GM23338 (cell line): Measurements from ENCODE around the gene IVD. TPM values are rescaled to one million over a fixed set of nuclear protein-coding genes. Genes with fewer than 3 reads are reported as not detected.

Source experiments
- ATAC-seq: fragments of 200-7000 bp; cut with Tn5 transposase; 3 replicates; pipeline ENCODE4 v1.9.1; 2020
- DNase-seq: peaks from one replicate; pipeline ENCODE4 v3.0.0-alpha.2; 2015; ENCODE audit warnings: low spot score
- H2AFZ ChIP-seq: fragments of 200-600 bp; sonication (generic); 2 replicates; pipeline ENCODE4 v1.8.0; 2016; ENCODE audit warnings: antibody characterized with exemption, mild to moderate bottlenecking, moderate library complexity
- H3F3A ChIP-seq: fragments of 200-600 bp; sonication (generic); replicated peaks from 2 replicates; pipeline ENCODE4 v1.8.0; 2017; ENCODE audit warnings: antibody characterized with exemption, mixed run types, low read depth
- H3K27ac ChIP-seq: fragments of 200-600 bp; sonication (generic); 2 replicates; pipeline ENCODE4 v1.6.1; 2016; ENCODE audit warnings: low read depth
- H3K27me3 ChIP-seq: fragments of 200-600 bp; sonication (generic); 2 replicates; pipeline ENCODE4 v1.8.0; 2016; ENCODE audit warnings: mild to moderate bottlenecking, mixed run types, moderate library complexity; ENCODE audit not compliant: insufficient read depth
- H3K36me3 ChIP-seq: fragments of 200-600 bp; sonication (generic); 2 replicates; pipeline ENCODE4 v1.8.0; 2016; ENCODE audit warnings: mild to moderate bottlenecking; ENCODE audit not compliant: insufficient read depth
- H3K4me1 ChIP-seq: fragments of 200-600 bp; sonication (generic); 2 replicates; pipeline ENCODE4 v1.8.0; 2016; ENCODE audit warnings: mild to moderate bottlenecking, moderate library complexity; ENCODE audit not compliant: insufficient read depth
- H3K4me2 ChIP-seq: fragments of 200-600 bp; sonication (generic); 2 replicates; pipeline ENCODE4 v1.7.1; 2017; ENCODE audit warnings: mixed run types
- H3K4me3 ChIP-seq: fragments of 200-600 bp; sonication (generic); 2 replicates; pipeline ENCODE4 v1.6.1; 2016; ENCODE audit warnings: mixed run types
- H3K79me2 ChIP-seq: fragments of 200-600 bp; sonication (generic); replicated peaks from 2 replicates; pipeline ENCODE4 v1.8.0; 2017; ENCODE audit warnings: mild to moderate bottlenecking; ENCODE audit not compliant: insufficient read depth
- H3K9me2 ChIP-seq: fragments of 200-600 bp; sonication (generic); 2 replicates; pipeline ENCODE4 v1.8.0; 2017; ENCODE audit not compliant: insufficient read depth
- H4K20me1 ChIP-seq: fragments of 200-600 bp; sonication (generic); replicated peaks from 2 replicates; pipeline ENCODE4 v1.8.0; 2017; ENCODE audit warnings: mild to moderate bottlenecking; ENCODE audit not compliant: insufficient read depth
- H3K27ac Mint-ChIP-seq: 2 replicates; pipeline ENCODE4 v1.8.0; 2020; ENCODE audit warnings: inconsistent platforms, mild to moderate bottlenecking, moderate library complexity, mixed read lengths
- H3K27me3 Mint-ChIP-seq: 3 replicates; pipeline ENCODE4 v1.8.0; 2022; ENCODE audit warnings: low read depth, mild to moderate bottlenecking, moderate library complexity, mixed read lengths, inconsistent platforms; ENCODE audit not compliant: insufficient read depth, poor library complexity
- H3K36me3 Mint-ChIP-seq: 3 replicates; pipeline ENCODE4 v1.8.0; 2021; ENCODE audit warnings: low read depth, mild to moderate bottlenecking, inconsistent platforms, moderate library complexity, mixed read lengths
- H3K4me1 Mint-ChIP-seq: 3 replicates; pipeline ENCODE4 v1.8.0; 2020; ENCODE audit warnings: mild to moderate bottlenecking, inconsistent platforms, mixed read lengths
- H3K4me3 Mint-ChIP-seq: 3 replicates; pipeline ENCODE4 v1.8.0; 2021; ENCODE audit warnings: moderate library complexity, mild to moderate bottlenecking, inconsistent platforms, mixed read lengths
- H3K9me3 Mint-ChIP-seq: 3 replicates; pipeline ENCODE4 v1.8.0; 2020; ENCODE audit warnings: moderate library complexity, mild to moderate bottlenecking, inconsistent platforms, mixed read lengths
- CREB1 ChIP-seq: fragments of 250-450 bp; sonication (Bioruptor Pico); IDR thresholded peaks from 2 replicates; pipeline ENCODE4 v1.5.0; 2020; ENCODE audit warnings: low read depth, mild to moderate bottlenecking, moderate library complexity
- CTCF ChIP-seq, 2 experiments: fragments of 200-600 bp in 1 of 2; sonication (generic) in 1 of 2; conservative IDR thresholded peaks; 2 replicates each; pipeline versions ENCODE4 v1.5.1 to v1.6.1; 2016 to 2017; ENCODE audit warnings: antibody characterized with exemption in 2 of 2, low read depth in 2 of 2, mild to moderate bottlenecking in 2 of 2, moderate library complexity in 1 of 2
- EZH2 ChIP-seq: fragments of 200-600 bp; sonication (generic); IDR thresholded peaks from one replicate; pipeline ENCODE4 v1.8.0; 2017; ENCODE audit warnings: antibody characterized with exemption, mild to moderate bottlenecking, low read depth; ENCODE audit not compliant: unreplicated experiment
- EZH2phosphoT487 ChIP-seq: fragments of 200-600 bp; sonication (generic); IDR thresholded peaks from one replicate; pipeline ENCODE4 v1.8.1; 2018; ENCODE audit warnings: antibody characterized with exemption; ENCODE audit not compliant: unreplicated experiment
- JUNB ChIP-seq: IDR thresholded peaks from one replicate; pipeline ENCODE4 v1.6.1; 2016; ENCODE audit warnings: antibody characterized with exemption; ENCODE audit not compliant: unreplicated experiment
- NANOG ChIP-seq: IDR thresholded peaks from 2 replicates; pipeline ENCODE4 v1.6.1; 2016; ENCODE audit warnings: antibody characterized with exemption, borderline replicate concordance
- POLR2AphosphoS5 ChIP-seq: IDR thresholded peaks from 2 replicates; pipeline ENCODE4 v1.6.1; 2016; ENCODE audit warnings: antibody characterized with exemption, low read depth
- STAT1 ChIP-seq: IDR thresholded peaks from one replicate; pipeline ENCODE4 v1.6.1; 2016; ENCODE audit warnings: antibody characterized with exemption; ENCODE audit not compliant: unreplicated experiment
- ZNF114 ChIP-seq: fragments of 250-450 bp; sonication (Bioruptor Pico); IDR thresholded peaks from 2 replicates; pipeline ENCODE4 v1.5.0; 2020; ENCODE audit warnings: mild to moderate bottlenecking, moderate library complexity
- ZNF331 ChIP-seq: fragments of 250-450 bp; sonication (Bioruptor Pico); IDR thresholded peaks from 2 replicates; pipeline ENCODE4 v1.5.0; 2020; ENCODE audit warnings: low read depth, mild to moderate bottlenecking, moderate library complexity
- polyA plus RNA-seq: library from polyadenylated mRNA; unstranded; fragments of >200 nt; fragmentation: Nextera tagmentation; extraction: Ambion mirVana; gene quantifications from 2 replicates; pipeline ENCODE4 v1.2.1, GENCODE V29; 2016
- total RNA-seq: library from RNA; depleted of rRNA; stranded (reverse); fragments of >200 nt; shearing (Covaris generic); gene quantifications from 2 replicates; pipeline ENCODE4 v1.2.3, GENCODE V29; 2014
- TF ChIP-seq, protein P1 (sequence below): fragments of 250-450 bp; sonication (Bioruptor Pico); IDR thresholded peaks from 2 replicates; pipeline ENCODE4 v1.5.0; 2020; ENCODE audit warnings: mild to moderate bottlenecking, moderate library complexity
- TF ChIP-seq, protein P2 (sequence below): IDR thresholded peaks from one replicate; pipeline ENCODE4 v1.6.1; 2018; ENCODE audit warnings: antibody characterized with exemption; ENCODE audit not compliant: unreplicated experiment
- TF ChIP-seq, protein P3 (sequence below): IDR thresholded peaks from 2 replicates; pipeline ENCODE4 v1.6.1; 2016; ENCODE audit warnings: antibody characterized with exemption

The IVD gene
- total and polyA plus RNA-seq, 2 experiments from 2014 or later = 54.1 to 75.4 TPM

DNA sequence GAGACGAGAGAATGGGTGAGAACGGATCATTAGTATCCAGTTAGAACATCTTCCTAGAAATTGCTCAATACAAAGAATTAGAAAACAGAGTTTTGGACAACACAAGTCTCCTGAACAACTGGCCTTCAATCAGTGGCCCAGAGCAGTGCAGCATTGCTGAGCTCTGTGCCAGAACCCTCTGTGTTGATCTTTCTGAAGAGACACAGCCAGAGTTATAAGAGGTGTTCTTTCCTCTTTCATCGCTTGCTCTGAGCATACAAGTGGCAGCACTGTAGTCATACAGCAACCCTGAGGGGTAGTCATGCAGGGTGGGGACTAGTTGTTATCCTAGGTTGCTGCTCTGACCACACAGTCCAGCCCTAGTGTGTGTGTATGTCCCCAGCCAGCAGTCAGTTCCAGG is 19.1 kb upstream of the IVD start:
- TF ChIP-seq, protein P1, sequence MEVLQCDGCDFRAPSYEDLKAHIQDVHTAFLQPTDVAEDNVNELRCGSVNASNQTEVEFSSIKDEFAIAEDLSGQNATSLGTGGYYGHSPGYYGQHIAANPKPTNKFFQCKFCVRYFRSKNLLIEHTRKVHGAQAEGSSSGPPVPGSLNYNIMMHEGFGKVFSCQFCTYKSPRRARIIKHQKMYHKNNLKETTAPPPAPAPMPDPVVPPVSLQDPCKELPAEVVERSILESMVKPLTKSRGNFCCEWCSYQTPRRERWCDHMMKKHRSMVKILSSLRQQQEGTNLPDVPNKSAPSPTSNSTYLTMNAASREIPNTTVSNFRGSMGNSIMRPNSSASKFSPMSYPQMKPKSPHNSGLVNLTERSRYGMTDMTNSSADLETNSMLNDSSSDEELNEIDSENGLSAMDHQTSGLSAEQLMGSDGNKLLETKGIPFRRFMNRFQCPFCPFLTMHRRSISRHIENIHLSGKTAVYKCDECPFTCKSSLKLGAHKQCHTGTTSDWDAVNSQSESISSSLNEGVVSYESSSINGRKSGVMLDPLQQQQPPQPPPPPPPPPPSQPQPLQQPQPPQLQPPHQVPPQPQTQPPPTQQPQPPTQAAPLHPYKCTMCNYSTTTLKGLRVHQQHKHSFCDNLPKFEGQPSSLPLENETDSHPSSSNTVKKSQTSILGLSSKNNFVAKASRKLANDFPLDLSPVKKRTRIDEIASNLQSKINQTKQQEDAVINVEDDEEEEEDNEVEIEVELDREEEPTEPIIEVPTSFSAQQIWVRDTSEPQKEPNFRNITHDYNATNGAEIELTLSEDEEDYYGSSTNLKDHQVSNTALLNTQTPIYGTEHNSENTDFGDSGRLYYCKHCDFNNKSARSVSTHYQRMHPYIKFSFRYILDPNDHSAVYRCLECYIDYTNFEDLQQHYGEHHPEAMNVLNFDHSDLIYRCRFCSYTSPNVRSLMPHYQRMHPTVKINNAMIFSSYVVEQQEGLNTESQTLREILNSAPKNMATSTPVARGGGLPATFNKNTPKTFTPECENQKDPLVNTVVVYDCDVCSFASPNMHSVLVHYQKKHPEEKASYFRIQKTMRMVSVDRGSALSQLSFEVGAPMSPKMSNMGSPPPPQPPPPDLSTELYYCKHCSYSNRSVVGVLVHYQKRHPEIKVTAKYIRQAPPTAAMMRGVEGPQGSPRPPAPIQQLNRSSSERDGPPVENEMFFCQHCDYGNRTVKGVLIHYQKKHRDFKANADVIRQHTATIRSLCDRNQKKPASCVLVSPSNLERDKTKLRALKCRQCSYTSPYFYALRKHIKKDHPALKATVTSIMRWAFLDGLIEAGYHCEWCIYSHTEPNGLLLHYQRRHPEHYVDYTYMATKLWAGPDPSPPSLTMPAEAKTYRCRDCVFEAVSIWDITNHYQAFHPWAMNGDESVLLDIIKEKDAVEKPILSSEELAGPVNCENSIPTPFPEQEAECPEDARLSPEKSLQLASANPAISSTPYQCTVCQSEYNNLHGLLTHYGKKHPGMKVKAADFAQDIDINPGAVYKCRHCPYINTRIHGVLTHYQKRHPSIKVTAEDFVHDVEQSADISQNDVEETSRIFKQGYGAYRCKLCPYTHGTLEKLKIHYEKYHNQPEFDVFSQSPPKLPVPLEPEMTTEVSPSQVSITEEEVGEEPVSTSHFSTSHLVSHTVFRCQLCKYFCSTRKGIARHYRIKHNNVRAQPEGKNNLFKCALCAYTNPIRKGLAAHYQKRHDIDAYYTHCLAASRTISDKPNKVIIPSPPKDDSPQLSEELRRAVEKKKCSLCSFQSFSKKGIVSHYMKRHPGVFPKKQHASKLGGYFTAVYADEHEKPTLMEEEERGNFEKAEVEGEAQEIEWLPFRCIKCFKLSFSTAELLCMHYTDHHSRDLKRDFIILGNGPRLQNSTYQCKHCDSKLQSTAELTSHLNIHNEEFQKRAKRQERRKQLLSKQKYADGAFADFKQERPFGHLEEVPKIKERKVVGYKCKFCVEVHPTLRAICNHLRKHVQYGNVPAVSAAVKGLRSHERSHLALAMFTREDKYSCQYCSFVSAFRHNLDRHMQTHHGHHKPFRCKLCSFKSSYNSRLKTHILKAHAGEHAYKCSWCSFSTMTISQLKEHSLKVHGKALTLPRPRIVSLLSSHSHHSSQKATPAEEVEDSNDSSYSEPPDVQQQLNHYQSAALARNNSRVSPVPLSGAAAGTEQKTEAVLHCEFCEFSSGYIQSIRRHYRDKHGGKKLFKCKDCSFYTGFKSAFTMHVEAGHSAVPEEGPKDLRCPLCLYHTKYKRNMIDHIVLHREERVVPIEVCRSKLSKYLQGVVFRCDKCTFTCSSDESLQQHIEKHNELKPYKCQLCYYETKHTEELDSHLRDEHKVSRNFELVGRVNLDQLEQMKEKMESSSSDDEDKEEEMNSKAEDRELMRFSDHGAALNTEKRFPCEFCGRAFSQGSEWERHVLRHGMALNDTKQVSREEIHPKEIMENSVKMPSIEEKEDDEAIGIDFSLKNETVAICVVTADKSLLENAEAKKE (CRISPR knock-in tag) = no peak
- TF ChIP-seq POLR2AphosphoS5 (no peak), ZNF114 (CRISPR knock-in tag) (no peak), NANOG (no peak), ZNF331 (no peak), CTCF (conservative IDR thresholded peaks at IDR 0.05; ENCODE audit: low read depth in 2 of 2) (no peak), CREB1 (no peak), EZH2phosphoT487 (no peak), JUNB (no peak), STAT1 (no peak), EZH2 (no peak)
- TF ChIP-seq, protein P2, sequence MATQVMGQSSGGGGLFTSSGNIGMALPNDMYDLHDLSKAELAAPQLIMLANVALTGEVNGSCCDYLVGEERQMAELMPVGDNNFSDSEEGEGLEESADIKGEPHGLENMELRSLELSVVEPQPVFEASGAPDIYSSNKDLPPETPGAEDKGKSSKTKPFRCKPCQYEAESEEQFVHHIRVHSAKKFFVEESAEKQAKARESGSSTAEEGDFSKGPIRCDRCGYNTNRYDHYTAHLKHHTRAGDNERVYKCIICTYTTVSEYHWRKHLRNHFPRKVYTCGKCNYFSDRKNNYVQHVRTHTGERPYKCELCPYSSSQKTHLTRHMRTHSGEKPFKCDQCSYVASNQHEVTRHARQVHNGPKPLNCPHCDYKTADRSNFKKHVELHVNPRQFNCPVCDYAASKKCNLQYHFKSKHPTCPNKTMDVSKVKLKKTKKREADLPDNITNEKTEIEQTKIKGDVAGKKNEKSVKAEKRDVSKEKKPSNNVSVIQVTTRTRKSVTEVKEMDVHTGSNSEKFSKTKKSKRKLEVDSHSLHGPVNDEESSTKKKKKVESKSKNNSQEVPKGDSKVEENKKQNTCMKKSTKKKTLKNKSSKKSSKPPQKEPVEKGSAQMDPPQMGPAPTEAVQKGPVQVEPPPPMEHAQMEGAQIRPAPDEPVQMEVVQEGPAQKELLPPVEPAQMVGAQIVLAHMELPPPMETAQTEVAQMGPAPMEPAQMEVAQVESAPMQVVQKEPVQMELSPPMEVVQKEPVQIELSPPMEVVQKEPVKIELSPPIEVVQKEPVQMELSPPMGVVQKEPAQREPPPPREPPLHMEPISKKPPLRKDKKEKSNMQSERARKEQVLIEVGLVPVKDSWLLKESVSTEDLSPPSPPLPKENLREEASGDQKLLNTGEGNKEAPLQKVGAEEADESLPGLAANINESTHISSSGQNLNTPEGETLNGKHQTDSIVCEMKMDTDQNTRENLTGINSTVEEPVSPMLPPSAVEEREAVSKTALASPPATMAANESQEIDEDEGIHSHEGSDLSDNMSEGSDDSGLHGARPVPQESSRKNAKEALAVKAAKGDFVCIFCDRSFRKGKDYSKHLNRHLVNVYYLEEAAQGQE = no peak
- TF ChIP-seq, protein P3, sequence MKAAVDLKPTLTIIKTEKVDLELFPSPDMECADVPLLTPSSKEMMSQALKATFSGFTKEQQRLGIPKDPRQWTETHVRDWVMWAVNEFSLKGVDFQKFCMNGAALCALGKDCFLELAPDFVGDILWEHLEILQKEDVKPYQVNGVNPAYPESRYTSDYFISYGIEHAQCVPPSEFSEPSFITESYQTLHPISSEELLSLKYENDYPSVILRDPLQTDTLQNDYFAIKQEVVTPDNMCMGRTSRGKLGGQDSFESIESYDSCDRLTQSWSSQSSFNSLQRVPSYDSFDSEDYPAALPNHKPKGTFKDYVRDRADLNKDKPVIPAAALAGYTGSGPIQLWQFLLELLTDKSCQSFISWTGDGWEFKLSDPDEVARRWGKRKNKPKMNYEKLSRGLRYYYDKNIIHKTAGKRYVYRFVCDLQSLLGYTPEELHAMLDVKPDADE = no peak
- Histone ChIP-seq H2AFZ (no peak overlapping the region), H3K27ac (no peak overlapping the region), H3K4me2 (no peak overlapping the region), H3F3A (0 out of 2 replicates have a peak, but pooled peaks cover 15% of the 10 kb centered on the region), H3K4me3 (no peak overlapping the region), H3K79me2 (peaks cover 27% of the 10 kb centered on the region), H3K9me2 (no peaks in the 10 kb centered on the region), H3K36me3 (peaks cover 64% of the 10 kb centered on the region), H3K4me1 (peaks cover 9% of the 10 kb centered on the region), H4K20me1 (peaks cover 11% of the 10 kb centered on the region), H3K27me3 (no peaks in the 10 kb centered on the region)
- Mint-ChIP-seq H3K36me3 (peaks cover 76% of the 10 kb centered on the region), H3K27ac (no peak overlapping the region), H3K9me3 (no peaks in the 10 kb centered on the region; the same call in 2 of the 3 replicates), H3K4me3 (no peak overlapping the region), H3K4me1 (peaks cover 16% of the 10 kb centered on the region), H3K27me3 (peaks cover 6% of the 10 kb centered on the region)
- ATAC-seq (no peak), DNase-seq (no peak)
